ENCODE data around the gene PSMB1.

- TF ChIP-seq CTCF (conservative IDR thresholded peaks at IDR 0.05; ENCODE audit: low read depth in 2 of 2) = no peak
- no peak for TF ChIP-seq EZH2 (IDR thresholded peaks at IDR 0.05; ENCODE audit: low read depth, unreplicated experiment)
- no peak for TF ChIP-seq POLR2AphosphoS5 (IDR thresholded peaks at IDR 0.05; ENCODE audit: low read depth)
- no peak for TF ChIP-seq REST (IDR thresholded peaks at IDR 0.05; ENCODE audit: unreplicated experiment)
- TF ChIP-seq ETS1 (IDR thresholded peaks at IDR 0.05) = no peak
- no peak for TF ChIP-seq NANOG (IDR thresholded peaks at IDR 0.05; ENCODE audit: borderline replicate concordance)
- no peak for TF ChIP-seq EZH2phosphoT487 (IDR thresholded peaks at IDR 0.05; ENCODE audit: unreplicated experiment)
- TF ChIP-seq JUNB (IDR thresholded peaks at IDR 0.05; ENCODE audit: unreplicated experiment) = no peak
- no peak for TF ChIP-seq CREB1 (CRISPR knock-in tag; IDR thresholded peaks at IDR 0.05; ENCODE audit: low read depth)
- TF ChIP-seq ZNF114 (CRISPR knock-in tag; IDR thresholded peaks at IDR 0.05) = no peak
Observed at GRCh38 chr6:170489836-170490235, 63.3 kb downstream of the PSMB1 start.
